ENCODE results near the gene PPM1G.
"Not testable (repeated sequence)": the region's sequence is repeated elsewhere in the genome, so short reads cannot be mapped to it uniquely, and the experiment has no call there.

Gene PPM1G

GRCh38 chr2:27377618-27378095 is 31.7 kb downstream of the PPM1G start:
- DNase-seq (ENCODE audit: low read depth, low spot score): no peak
- H3K4me3 ChIP-seq (ENCODE audit: low read length): no peak overlapping the region

- no peak overlapping the region for H3K4me3 ChIP-seq (ENCODE audit: low read length)
- no peak for DNase-seq (ENCODE audit: low read depth, low spot score)
These were observed 32.3 kb downstream of the PPM1G start for GRCh38 chr2:27376866-27377617.

- no peak for DNase-seq (ENCODE audit: low read depth, low spot score)
- no peak overlapping the region for H3K4me3 ChIP-seq (ENCODE audit: low read length)
These were observed 33.1 kb downstream of the PPM1G start for GRCh38 chr2:27376151-27376865.

- DNase-seq (ENCODE audit: low read depth, low spot score): no peak
- no peak overlapping the region for H3K4me3 ChIP-seq (ENCODE audit: low read length)
These were observed 33.8 kb downstream of the PPM1G start for GRCh38 chr2:27375513-27376099.

GRCh38 chr2:27373567-27373966 is 35.8 kb downstream of the PPM1G start:
- H3K4me3 ChIP-seq (ENCODE audit: low read length): no peak overlapping the region
- DNase-seq (ENCODE audit: low read depth, low spot score): no peak

- H3K4me3 ChIP-seq (ENCODE audit: low read length): no peak overlapping the region
These were observed 36.5 kb downstream of the PPM1G start for GRCh38 chr2:27372937-27373336.

GRCh38 chr2:27370816-27371620 is 38.4 kb downstream of the PPM1G start:
- peak overlapping the region; percentile 94 for H3K4me3 ChIP-seq (ENCODE audit: low read length)
- DNase-seq (ENCODE audit: low read depth, low spot score): no peak

More at GRCh38 chr2:27372937-27373336, 36.5 kb downstream of the PPM1G start:
- no peak for DNase-seq (ENCODE audit: low read depth, low spot score)

GRCh38 chr2:27370026-27370815 is 39.2 kb downstream of the PPM1G start, which contains the start of the genes EIF2B4 and SNX17:
TSS of gene EIF2B4 (minus strand) at chr2:27370338. CDS start at chr2:27370314, 24 bp downstream.
TSS of gene SNX17 (plus strand) at chr2:27370616. CDS start at chr2:27370744, 128 bp downstream.
- peak within 1 kb of the TSS; percentile 94 for H3K4me3 ChIP-seq (ENCODE audit: low read length)
- peak; percentile 99 for DNase-seq (ENCODE audit: low read depth, low spot score)

GRCh38 chr2:27369471-27370025 is 39.8 kb downstream of the PPM1G start:
- H3K4me3 ChIP-seq (ENCODE audit: low read length): peak overlapping the region; percentile 94
- no peak for DNase-seq (ENCODE audit: low read depth, low spot score)

GRCh38 chr2:27363933-27364332 is 45.5 kb downstream of the PPM1G start:
- DNase-seq (ENCODE audit: low read depth, low spot score): no peak
- H3K4me3 ChIP-seq (ENCODE audit: low read length): no peak overlapping the region

- no peak for DNase-seq (ENCODE audit: low read depth, low spot score)
- no peak overlapping the region for H3K4me3 ChIP-seq (ENCODE audit: low read length)
These were observed 46.5 kb downstream of the PPM1G start for GRCh38 chr2:27362678-27363420.

- peak; percentile 94 for DNase-seq (ENCODE audit: low read depth, low spot score)
- H3K4me3 ChIP-seq (ENCODE audit: low read length): peak within 1 kb of the TSS; percentile 99
These were observed 52.8 kb downstream of the PPM1G start, which contains the start of gene GTF3C2 for GRCh38 chr2:27356382-27357181. TSS of gene GTF3C2 (minus strand) at chr2:27356764. CDS start at chr2:27343554, 13,210 bp downstream.

GRCh38 chr2:27356056-27356381 is 53.4 kb downstream of the PPM1G start:
- no peak for DNase-seq (ENCODE audit: low read depth, low spot score)
- peak overlapping the region; percentile 99 for H3K4me3 ChIP-seq (ENCODE audit: low read length)

- DNase-seq (ENCODE audit: low read depth, low spot score): no peak
- no peak overlapping the region for H3K4me3 ChIP-seq (ENCODE audit: low read length)
These were observed 54.8 kb downstream of the PPM1G start for GRCh38 chr2:27354597-27354927.

- no peak overlapping the region for H3K4me3 ChIP-seq (ENCODE audit: low read length)
- no peak for DNase-seq (ENCODE audit: low read depth, low spot score)
These were observed 55.4 kb downstream of the PPM1G start for GRCh38 chr2:27353762-27354596.

- not testable (repeated sequence) for DNase-seq (ENCODE audit: low read depth, low spot score); H3K4me3 ChIP-seq (ENCODE audit: low read length)
These were observed 56.0 kb downstream of the PPM1G start for GRCh38 chr2:27353386-27353761.
